Activated CD8-positive, alpha-beta T cell treated with anti-CD3 and anti-CD28 coated beads for 36 hours (primary cell): Measurements from ENCODE around the gene B4GAT1. TPM values are rescaled to one million over a fixed set of nuclear protein-coding genes. Genes with fewer than 3 reads are reported as not detected.

ENCODE experiments used
- ATAC-seq: fragments of 200-7000 bp; cut with Tn5 transposase; one replicate; pipeline ENCODE4 v1.10.0; 2021; ENCODE audit warnings: mild to moderate bottlenecking, moderate library complexity
- CTCF ChIA-PET: fragments of 350-600 bp; sonication (Branson Sonifier 250); formaldehyde crosslinking; loops from one replicate; lab custom pipeline; 2021; ENCODE audit warnings: antibody characterized with exemption; lab: Charles Lee
- POLR2A ChIA-PET: fragments of 350-600 bp; sonication (Branson Sonifier 250); formaldehyde crosslinking; loops from one replicate; lab custom pipeline; 2021; ENCODE audit warnings: antibody characterized with exemption; lab: Charles Lee
- DNase-seq: peaks from one replicate; pipeline ENCODE4 v3.0.0-alpha.2; 2020
- H3K27ac Mint-ChIP-seq: one replicate; pipeline ENCODE4 v1.8.0; 2021; ENCODE audit warnings: mild to moderate bottlenecking, mixed read lengths
- H3K27me3 Mint-ChIP-seq: one replicate; pipeline ENCODE4 v1.8.0; 2021; ENCODE audit warnings: mixed read lengths
- H3K36me3 Mint-ChIP-seq: one replicate; pipeline ENCODE4 v1.8.0; 2021; ENCODE audit warnings: low read depth, mixed read lengths
- H3K4me1 Mint-ChIP-seq: one replicate; pipeline ENCODE4 v1.8.0; 2021; ENCODE audit warnings: low read depth, mixed read lengths
- H3K4me3 Mint-ChIP-seq: one replicate; pipeline ENCODE4 v1.8.0; 2021; ENCODE audit warnings: mild to moderate bottlenecking, moderate library complexity, mixed read lengths
- H3K9me3 Mint-ChIP-seq: one replicate; pipeline ENCODE4 v1.8.0; 2021; ENCODE audit warnings: mixed read lengths
- CTCF ChIP-seq: fragments of 200-600 bp; IDR thresholded peaks from one replicate; pipeline ENCODE4 v1.8.0; 2022; ENCODE audit warnings: antibody characterized with exemption, mild to moderate bottlenecking
- intact Hi-C: fragments of 100-400 bp; cut with micrococcal nuclease; formaldehyde crosslinking; loops from one replicate; pipeline ENCODE4 v1.10.0; 2022
- total RNA-seq, 2 experiments: library from RNA; stranded (reverse); gene quantifications; one replicate each; pipeline ENCODE4 v1.2.3, GENCODE V29; 2021

B4GAT1 gene
- total RNA-seq, 2 experiments from 2014 or later = 9.4 to 9.5 TPM

GRCh38 chr11:66371627-66372415 is 24.4 kb upstream of the B4GAT1 start, which contains the start of gene SLC29A2:
TSS of gene SLC29A2 (minus strand) at chr11:66371760. CDS start at chr11:66371591, 169 bp downstream.
- ChIA-PET POLR2A (interaction anchor here (0.7 to 2.4 kb wide), 11 partner anchors 10 to 356 kb away, joined by 3 to 11 read pairs (median 4); partner anchors contain the start of genes B4GAT1, RIN1 and YIF1A), CTCF (interaction anchor here (0.8 to 10.5 kb wide), 6 partner anchors 9 to 60 kb away, joined by 3 to 84 read pairs (median 6); no protein-coding TSS in a partner anchor)
- ATAC-seq (peak; percentile 91), DNase-seq (peak; percentile 91)
- H3K4me1 Mint-ChIP-seq = peaks cover 24% of the 10 kb centered on the region
- peak within 1 kb of the TSS; percentile 90 for H3K27ac Mint-ChIP-seq
- no peaks in the 10 kb centered on the region for H3K27me3 Mint-ChIP-seq
- peak within 1 kb of the TSS; percentile 85 for H3K4me3 Mint-ChIP-seq
- TF ChIP-seq CTCF = no peak
- H3K36me3 Mint-ChIP-seq = peaks cover 13% of the 10 kb centered on the region
- intact Hi-C loops = no loop called here
- H3K9me3 Mint-ChIP-seq = no peaks in the 10 kb centered on the region

GRCh38 chr11:66369073-66369894 is 21.9 kb upstream of the B4GAT1 start:
- POLR2A ChIA-PET = interaction anchor here (1.0 to 1.1 kb wide), 2 partner anchors 11 to 52 kb away, joined by 3 to 5 read pairs; partner anchors contain the start of gene NPAS4
- CTCF ChIA-PET = interaction anchor here (0.8 to 10.5 kb wide), 4 partner anchors 16 to 71 kb away, joined by 3 to 84 read pairs (median 3); no protein-coding TSS in a partner anchor
- Mint-ChIP-seq H3K9me3 (no peaks in the 10 kb centered on the region), H3K27ac (peak overlapping the region; percentile 24), H3K4me1 (peaks cover 24% of the 10 kb centered on the region), H3K36me3 (peaks cover 15% of the 10 kb centered on the region), H3K27me3 (no peaks in the 10 kb centered on the region), H3K4me3 (peak overlapping the region; percentile 85)
- no peak for TF ChIP-seq CTCF
- DNase-seq (no peak), ATAC-seq (no peak)
- intact Hi-C loops = no loop called here

- intact Hi-C loops = no loop called here
- ATAC-seq (no peak), DNase-seq (no peak)
- H3K9me3 Mint-ChIP-seq = no peaks in the 10 kb centered on the region
- ChIA-PET CTCF (interaction anchor here (1.3 to 10.5 kb wide), 3 partner anchors 17 to 57 kb away, joined by 3 to 84 read pairs (median 11); no protein-coding TSS in a partner anchor), POLR2A (interaction anchor here (0.9 kb wide), 1 partner anchor 13 kb away, joined by 3 read pairs; no protein-coding TSS in a partner anchor)
- H3K4me3 Mint-ChIP-seq = no peak overlapping the region
- H3K4me1 Mint-ChIP-seq = peaks cover 24% of the 10 kb centered on the region
- H3K27me3 Mint-ChIP-seq = no peaks in the 10 kb centered on the region
- no peak overlapping the region for H3K27ac Mint-ChIP-seq
- no peak for TF ChIP-seq CTCF
- H3K36me3 Mint-ChIP-seq = peaks cover 18% of the 10 kb centered on the region
These were observed 21.1 kb upstream of the B4GAT1 start for GRCh38 chr11:66368484-66368883.

GRCh38 chr11:66367561-66368312 is 20.3 kb upstream of the B4GAT1 start:
- TF ChIP-seq CTCF = no peak
- H3K27ac Mint-ChIP-seq = no peak overlapping the region
- H3K4me1 Mint-ChIP-seq = peaks cover 20% of the 10 kb centered on the region
- DNase-seq (no peak), ATAC-seq (no peak)
- POLR2A ChIA-PET = interaction anchor here (0.7 to 1.0 kb wide), 3 partner anchors 9 to 12 kb away, joined by 3 read pairs; no protein-coding TSS in a partner anchor
- intact Hi-C loops = no loop called here
- H3K36me3 Mint-ChIP-seq = peaks cover 18% of the 10 kb centered on the region
- H3K4me3 Mint-ChIP-seq = no peak overlapping the region
- no peaks in the 10 kb centered on the region for H3K27me3 Mint-ChIP-seq
- CTCF ChIA-PET = interaction anchor here (1.3 to 10.5 kb wide), 6 partner anchors 12 to 56 kb away, joined by 3 to 84 read pairs (median 10); no protein-coding TSS in a partner anchor
- no peaks in the 10 kb centered on the region for H3K9me3 Mint-ChIP-seq
